Posterior cingulate gyrus (tissue), 11 donors: ENCODE measurements around the gene ARL3.
"Not testable (repeated sequence)": the region's sequence is repeated elsewhere in the genome, so short reads cannot be mapped to it uniquely, and the experiment has no call there.

Experiments
- DNase-seq, 10 donors: peaks; one replicate each; pipeline versions ENCODE4 v3.0.0 to v3.0.0-alpha.2; 2020 to 2021; ENCODE audit warnings: mixed read lengths in 3 of 10
- intact Hi-C: fragments of 100-400 bp; cut with DNase I; formaldehyde crosslinking; loops from one replicate; pipeline ENCODE4 v1.15.1; 2023

The ARL3 gene

DNA sequence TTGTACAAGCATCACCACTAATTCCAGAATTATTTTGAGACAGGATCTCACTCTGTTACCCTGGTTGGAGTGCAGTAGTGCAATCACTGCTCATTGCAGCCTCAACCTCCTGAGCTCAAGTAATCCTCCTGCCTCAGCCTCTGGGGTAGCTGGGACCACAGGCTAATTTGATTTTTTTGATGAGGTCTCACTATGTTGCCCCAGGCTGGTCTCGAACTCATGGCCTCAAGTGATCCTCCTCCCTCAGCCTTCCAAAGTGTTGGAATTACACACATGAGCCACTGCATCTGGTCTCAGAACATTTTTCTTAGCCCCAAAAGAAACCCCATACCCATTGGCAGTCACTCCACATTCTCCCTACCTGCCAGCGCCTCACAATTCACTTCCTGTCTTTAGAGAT is 26.0 kb upstream of the ARL3 start:
- peak in 1 of 10 donors; percentile 5 for DNase-seq
- intact Hi-C loops, result no loop called here

DNA sequence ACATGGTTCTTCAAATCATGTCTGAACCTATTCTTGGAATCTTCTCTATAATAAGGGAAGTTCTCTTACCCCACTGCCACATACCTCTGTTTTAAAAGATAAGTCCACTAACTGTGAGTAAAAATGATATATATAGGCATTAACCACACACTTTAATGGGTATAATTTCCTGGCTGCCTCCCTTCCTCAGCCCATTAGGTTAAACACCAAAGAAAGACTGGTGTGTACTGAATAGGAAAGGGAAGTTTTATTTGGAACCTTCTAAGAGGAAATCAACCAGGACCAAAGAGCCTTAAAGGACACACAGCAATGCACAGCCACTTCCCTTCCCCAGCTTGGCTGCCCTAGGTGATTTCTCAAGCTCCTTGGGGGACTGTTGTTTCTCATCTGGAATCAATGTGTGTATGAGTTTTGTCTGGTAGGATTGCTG is 24.5 kb upstream of the ARL3 start:
- intact Hi-C loops, result loop anchor here (10.0 kb wide), 1 partner anchor 326 kb away; no protein-coding TSS in a partner anchor
- DNase-seq, result peak in 1 of 10 donors; percentile 18

DNA sequence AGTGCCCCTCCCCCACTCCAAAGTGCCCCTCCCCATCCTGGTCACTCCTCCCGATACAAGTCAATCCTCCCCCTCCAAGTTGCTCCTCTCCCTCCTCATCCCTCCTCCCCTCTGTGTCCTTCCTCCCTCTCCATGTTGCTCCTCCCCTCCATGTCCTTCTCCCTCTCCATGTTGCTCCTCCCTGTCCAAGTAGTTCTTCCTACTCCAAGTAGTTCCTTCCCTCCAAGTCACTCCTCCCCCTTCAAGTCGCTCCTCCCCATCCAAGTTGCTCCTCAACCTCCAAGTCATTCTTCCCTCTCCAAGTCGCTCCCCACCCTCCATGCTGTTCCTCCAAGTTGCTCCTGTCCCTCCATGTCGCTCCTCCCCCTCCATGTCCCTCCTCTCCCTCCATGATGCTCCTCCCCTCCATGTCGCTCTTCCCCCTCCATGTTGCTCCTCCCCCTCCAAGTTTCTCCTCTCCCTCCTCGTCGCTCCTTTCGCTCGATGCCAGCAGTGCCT is 20.9 kb upstream of the ARL3 start:
- intact Hi-C loops, result loop anchor here (10.0 kb wide), 1 partner anchor 330 kb away; no protein-coding TSS in a partner anchor
- peak in 1 of 10 donors; percentile 34 for DNase-seq

DNA sequence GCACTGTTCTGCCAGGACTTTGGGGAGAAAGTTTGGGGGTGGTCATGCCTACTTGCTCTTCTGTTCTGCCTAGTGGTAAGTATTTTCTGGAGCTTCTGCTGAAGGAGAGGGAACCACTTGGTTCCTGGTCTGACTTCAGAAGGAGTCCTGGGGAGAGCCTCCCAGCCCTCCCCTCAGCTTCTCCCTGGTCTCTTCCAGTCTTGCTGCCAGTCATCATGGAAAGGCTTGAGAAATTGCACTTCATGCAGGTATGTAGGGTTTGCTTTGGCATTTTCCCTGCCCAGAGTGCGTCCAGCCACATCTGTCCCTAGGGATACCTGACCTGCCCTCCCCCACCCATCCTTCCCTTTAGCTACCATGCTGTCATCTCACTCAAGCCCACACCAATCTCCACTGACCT is 18.5 kb upstream of the ARL3 start:
- intact Hi-C loops, result loop anchor here (10.0 kb wide), 1 partner anchor 332 kb away; no protein-coding TSS in a partner anchor
- no peak for DNase-seq

DNA sequence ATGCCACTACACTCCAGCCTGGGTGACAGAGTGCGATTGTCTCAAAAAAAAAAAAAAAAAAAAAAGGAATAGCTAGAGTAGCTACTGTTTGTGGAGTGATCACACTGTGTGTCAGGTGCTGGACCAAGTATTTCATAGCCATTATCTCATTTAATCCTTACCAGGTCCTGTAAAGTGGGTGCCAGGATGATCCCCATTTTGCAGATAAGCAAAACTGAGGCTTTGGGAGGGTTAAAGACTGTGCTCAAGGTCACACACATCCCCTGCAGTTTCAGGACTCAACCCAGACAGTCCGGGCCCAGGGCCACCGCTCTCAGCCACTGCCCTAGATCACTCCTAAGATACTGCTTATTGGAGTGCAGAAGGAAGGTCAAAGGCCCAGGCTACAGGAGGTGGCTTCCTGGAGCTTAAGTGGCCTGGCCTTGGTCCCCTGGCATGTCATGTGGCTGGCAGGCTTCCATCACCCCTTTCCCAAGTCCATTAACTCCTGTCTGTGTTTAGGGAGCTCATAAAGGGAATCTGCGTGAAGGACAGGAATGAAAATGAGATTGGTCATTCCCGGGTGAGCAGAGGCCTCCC is 17.1 kb upstream of the ARL3 start:
- no peak for DNase-seq
- intact Hi-C loops, result loop anchor here (10.0 kb wide), 1 partner anchor 333 kb away; no protein-coding TSS in a partner anchor

DNA sequence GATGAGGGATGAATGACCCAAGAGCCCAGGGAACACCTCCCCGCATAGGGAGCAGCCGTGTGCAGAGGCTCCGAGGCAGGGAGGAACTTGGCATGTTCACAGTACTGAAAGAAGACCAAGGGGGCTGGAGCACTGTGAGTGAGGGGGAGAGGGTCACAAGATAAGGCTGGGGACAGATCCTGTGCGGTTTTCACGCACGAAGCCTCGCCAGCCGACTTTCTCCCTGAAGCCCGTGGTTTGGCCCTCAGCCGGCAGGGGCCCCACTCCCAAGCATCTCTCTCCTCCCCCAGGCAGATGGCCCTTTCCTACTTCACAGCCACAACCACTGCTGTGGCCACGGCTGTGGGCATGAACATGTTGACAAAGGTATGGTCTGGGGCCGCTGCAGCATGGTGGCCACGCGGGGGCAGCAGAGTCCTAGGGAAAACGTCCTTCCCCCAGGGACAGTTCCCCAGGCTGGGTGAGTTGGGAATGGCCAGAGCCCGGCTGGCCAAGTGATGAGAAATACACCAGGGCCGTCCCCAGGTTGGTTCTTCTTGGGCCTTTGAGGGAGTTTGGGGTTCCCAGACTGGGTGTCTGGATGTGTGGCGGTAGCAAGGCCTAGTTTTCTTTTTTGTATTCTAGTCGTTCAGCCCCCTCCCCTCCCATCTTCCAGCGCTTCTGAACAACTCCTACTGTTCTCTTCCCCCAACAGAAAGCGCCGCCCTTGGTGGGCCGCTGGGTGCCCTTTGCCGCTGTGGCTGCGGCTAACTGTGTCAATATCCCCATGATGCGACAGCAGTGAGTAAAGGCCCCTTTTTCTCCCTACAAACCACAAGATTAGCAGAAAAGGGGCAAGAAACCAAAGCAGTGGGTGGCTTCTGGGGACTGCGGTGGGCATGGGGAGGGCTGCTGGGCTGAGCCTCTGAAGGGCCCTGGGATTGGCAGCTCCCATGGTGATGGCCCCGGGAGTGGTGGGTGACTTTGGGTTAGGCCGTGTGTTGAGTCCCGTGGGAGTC is 15.1 kb upstream of the ARL3 start:
- DNase-seq, result peak; percentile 67 to 98 (median 91)
- intact Hi-C loops, result loop anchor here (5.0 to 10.0 kb wide), 2 partner anchors 173 to 335 kb away; no protein-coding TSS in a partner anchor

DNA sequence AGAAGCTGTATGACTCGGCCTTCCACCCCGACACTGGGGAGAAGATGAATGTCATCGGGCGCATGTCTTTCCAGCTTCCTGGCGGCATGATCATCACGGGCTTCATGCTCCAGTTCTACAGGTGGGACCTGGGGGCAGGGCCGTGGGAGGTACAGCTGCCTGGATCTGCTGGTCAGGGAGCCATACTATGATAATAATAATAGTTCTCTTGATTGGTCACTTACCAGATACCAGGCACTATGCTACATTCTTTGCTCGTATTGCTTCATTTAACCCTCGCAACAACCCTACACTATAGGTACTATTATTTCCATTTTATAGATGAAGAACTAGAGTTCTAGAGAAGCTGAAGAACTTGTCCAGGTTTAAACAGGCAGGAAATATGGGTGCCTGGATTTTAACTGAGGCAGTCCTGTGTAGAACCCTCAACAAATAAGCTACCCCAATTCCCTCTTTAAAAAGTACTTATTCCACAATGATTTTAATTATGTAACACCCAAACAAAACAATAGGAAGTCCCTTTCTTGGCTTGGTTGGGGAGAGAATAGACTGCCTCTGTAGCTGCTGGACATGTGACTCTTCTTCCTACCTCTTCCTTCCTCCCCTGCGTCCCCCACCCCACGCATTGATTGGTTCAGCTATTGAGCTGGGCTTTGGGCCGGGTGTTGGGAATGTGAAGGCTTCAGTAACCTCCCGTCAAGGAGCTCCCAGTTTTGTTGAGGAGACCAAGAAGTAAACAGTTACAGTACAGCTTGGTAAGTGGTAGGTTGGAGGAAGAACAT is 13.0 kb upstream of the ARL3 start:
- no peak for DNase-seq
- intact Hi-C loops, result loop anchor here (5.0 kb wide), 1 partner anchor 175 kb away; no protein-coding TSS in a partner anchor

DNA sequence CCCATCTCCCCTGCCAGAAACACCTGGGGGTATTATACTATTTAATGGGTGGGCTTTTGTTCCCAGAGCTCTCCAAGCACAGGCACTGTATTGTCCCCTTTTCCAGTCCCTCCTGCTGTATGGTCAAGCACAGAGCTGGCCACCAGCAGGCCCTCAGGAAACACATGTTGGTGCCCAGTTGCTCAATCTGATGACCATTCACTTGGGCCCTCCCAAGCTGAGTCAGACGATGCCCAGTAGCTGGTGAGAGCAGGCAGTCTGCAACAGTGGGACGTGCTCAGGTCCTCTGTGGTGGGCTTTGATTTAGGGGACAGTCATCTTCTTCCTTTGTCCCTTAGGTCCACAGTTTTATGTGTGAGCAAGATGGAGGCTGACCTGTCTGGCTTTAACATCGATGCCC is 12.1 kb upstream of the ARL3 start:
- intact Hi-C loops, result loop anchor here (5.0 kb wide), 1 partner anchor 176 kb away; no protein-coding TSS in a partner anchor
- DNase-seq, result no peak

DNA sequence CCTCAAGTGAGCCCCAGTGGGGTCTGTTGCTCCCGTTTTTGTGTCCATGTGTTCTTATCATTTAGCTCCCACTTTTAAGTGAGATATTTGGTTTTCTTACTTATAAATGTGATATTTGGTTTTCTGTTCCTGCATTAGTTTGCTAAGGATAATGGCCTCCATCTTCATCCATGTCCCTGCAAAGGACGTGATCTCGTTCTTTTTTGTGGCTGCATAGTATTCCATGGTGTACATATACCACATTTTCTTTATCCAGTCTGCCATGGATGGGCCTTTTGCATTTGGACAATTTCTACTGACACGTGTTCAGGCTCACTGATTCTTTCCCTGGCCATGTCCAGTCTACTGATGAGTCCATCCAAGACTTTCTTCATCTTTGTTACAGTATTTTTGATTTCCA is 9.8 kb upstream of the ARL3 start:
- intact Hi-C loops, result no loop called here

DNA sequence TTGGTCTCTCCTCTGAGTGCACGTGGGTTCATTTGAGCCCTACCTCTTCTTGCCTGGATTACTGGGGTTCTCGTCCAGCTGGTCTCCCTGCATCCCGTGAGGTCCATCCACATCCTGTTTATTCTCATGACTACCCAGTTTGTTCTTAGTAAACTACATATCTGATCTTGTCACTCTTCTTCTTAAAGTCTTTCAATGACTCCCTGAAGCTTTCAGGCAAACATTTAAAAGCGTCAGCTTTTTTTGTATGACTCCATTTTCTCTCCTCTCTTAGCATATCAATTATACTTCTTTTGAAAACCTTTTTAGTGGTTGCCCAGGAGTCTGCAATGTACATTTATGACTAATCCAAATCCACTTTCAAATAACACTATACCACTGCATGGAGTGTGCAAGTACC is 7.8 kb upstream of the ARL3 start:
- intact Hi-C loops, result no loop called here
- no peak for DNase-seq

More for the DNA sequence above, 9.8 kb upstream of the ARL3 start:
- DNase-seq, result no peak

DNA sequence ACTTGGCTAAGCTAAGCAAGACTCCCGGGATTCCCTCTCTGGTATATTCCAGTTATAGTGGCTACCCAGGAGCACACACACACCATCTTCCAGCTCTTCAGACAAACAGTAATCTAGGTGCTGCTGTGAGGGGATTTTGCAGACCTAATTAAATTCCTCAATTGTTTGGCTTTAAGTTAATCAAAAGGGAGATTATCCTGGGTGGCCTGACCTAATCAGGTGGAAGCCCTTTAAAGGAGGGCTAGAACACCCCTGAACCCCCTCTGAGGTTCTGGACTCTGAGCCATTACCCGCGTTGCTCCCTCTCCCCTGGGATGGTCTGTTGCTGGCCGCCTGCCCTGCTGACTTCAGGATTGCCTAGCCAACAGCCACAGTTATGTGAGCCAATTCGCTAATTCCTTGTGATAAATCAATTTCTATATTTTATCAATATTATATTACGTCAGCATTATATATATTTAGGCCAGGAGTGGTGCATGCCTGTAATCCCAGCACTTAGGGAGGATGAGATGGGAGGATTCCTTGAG is 6.6 kb upstream of the ARL3 start:
- intact Hi-C loops, result no loop called here

DNA sequence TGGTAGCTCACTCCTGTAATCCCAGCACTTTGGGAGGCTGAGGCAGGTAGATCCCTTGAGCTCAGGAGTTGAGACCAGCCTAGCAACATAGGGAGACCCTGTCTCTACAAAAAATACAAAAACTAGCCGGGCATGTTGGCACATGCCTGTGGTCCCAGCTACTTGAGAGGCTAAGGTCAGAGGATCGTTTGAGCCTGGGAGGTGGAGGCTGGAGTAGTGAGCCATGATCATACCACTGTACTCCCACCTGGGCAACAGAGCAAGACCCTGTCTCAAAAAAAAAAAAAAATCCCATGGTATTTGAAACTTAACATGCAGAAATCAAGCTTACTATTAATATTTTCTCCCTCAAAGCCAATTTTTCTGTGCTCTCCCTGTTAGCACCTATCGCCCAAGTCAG is 6.1 kb upstream of the ARL3 start:
- DNase-seq, result no peak
- intact Hi-C loops, result no loop called here

More for the DNA sequence above, 6.6 kb upstream of the ARL3 start:
- DNase-seq, result no peak

DNA sequence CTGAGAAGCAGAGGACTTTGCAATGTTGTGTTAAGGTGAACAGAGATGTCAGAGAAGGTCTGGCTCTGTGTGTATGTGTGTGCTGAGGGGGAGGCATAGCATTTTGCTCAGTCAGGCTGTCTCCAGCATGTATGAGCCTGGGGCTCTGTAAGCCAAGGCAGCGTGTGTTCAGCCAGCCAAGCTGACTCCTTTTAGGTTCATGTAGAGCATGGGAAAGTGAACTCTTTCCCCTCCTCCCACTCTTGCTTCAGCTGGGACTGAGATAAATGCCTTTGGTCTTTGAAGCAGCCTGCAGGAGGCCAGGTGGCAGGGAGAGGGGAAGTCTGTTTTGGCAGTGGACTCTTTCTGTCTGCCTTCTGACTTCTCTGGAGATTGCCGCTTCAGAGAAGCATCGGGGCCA is 4.0 kb upstream of the ARL3 start:
- intact Hi-C loops, result no loop called here
- no peak for DNase-seq

DNA sequence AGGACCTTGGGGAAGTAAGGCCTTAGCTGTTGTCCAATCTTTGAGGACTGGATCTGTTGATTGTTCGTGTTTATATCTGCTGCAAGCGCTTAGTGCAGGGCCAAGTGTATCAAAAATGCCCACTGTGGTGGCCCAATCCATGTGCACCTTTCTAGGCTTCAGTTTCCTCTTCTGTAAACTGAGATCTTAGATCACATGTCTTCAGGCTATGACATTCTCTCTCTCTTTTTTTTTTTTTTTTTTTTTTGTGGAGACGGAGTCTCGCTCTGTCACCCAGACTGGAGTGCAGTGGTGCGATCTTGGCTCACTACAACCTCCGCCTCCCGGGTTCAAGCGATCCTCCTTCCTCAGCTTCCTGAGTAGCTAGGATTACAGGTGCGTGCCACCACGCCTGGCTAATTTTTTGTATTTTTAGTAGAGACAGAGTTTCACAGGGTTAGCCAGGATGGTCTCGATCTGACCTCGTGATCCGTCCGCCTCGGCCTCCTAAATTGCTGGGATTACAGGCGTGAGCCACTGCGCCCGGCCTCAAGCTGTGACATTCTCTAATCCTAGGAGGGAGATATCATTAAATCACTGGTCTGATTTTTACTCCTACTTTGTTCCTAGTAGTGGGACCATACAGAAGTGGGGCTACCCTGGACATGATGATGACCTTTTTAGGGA is 2.8 kb upstream of the ARL3 start:
- DNase-seq, intact Hi-C loops: not testable (repeated sequence)

DNA sequence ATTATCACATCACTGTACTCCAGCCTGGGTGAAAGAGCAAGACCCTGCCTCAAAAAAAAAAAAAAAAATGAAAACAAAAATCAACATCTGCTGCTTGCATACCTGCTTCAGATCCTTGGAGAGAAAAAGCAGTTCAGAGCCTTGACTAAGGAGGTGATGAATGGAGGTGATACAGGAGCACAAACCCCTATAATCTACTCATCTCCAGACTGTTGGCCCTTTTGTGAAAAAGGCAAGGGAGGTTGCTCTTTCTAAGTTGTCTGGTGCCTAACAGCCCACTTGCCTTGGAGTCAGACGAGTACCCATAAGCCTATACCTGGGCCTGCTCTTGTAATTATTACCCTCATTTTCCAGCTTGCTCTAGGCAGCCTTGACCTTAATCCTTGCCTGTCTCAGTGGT is 1.7 kb upstream of the ARL3 start:
- intact Hi-C loops, result loop anchor here (2.0 kb wide), 1 partner anchor 71 kb away; the partner anchor contains the start of gene TRIM8
- DNase-seq, result no peak

DNA sequence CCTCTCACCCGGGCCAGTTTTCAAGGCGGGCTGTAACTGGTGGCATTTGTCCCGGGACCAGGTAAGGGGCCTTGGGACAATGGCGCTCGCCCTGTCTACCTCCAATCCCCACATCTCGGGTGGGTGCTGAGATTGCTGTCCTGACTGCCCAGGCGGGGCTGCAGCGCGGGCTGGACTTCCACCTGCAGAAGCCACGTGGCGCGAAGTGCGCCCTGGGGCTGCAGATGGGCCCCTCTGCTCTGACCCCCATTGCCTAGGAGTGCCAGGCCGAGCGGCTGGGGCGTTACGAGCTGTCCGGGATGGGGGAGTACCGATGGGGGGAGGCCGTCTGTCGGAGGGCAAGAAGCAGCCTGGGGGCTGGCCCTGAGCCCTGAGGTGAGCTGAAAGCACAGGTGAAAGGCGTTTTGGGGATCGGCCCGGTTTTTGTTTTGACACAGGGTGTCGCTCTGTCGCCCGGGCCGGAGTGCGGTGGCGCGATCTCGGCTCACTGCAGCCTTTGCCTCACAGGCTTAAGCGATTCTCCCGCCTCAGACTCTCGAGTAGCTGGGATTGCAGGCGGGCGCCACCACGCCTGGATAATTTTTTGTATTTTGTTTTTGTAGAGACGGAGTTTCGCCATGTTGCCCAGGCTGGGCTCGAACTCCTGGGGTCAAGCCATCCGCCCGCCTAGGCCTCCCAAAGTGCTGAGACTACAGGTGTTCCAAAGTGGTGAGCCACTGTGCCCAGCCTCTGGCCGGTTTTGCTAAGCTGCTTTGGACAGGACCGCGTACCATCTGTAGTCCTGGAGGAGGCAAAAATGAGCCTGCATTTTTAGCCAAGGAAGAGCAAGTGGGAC is 641 bp upstream of the ARL3 start, which contains the start of gene SFXN2:
TSS of gene SFXN2 (plus strand) at position 16 of the 835 bp plus-strand sequence. CDS start 12,001 bp downstream, outside the sequence.
- intact Hi-C loops, result loop anchor here (2.0 to 5.0 kb wide), 2 partner anchors 38 to 70 kb away; partner anchors contain the start of gene TRIM8
- peak in 5 of 10 donors; percentile 20 to 87 (median 24) for DNase-seq

DNA sequence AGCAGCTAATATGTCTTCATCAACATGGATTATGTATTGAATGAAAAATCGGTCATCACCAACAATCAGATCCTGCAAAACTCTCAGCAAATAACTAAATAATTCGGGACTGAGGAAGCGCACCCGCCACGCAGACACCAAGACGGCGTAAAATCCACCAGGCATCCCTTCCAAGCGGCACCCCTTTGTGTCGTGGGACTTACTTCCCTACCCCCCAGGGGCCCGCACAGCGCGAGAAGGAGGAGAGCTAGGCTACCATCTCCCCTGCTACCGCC is 721 bp downstream of the ARL3 start:
- DNase-seq, result no peak
- intact Hi-C loops, result loop anchor here (5.0 kb wide), 1 partner anchor 36 kb away; no protein-coding TSS in a partner anchor

DNA sequence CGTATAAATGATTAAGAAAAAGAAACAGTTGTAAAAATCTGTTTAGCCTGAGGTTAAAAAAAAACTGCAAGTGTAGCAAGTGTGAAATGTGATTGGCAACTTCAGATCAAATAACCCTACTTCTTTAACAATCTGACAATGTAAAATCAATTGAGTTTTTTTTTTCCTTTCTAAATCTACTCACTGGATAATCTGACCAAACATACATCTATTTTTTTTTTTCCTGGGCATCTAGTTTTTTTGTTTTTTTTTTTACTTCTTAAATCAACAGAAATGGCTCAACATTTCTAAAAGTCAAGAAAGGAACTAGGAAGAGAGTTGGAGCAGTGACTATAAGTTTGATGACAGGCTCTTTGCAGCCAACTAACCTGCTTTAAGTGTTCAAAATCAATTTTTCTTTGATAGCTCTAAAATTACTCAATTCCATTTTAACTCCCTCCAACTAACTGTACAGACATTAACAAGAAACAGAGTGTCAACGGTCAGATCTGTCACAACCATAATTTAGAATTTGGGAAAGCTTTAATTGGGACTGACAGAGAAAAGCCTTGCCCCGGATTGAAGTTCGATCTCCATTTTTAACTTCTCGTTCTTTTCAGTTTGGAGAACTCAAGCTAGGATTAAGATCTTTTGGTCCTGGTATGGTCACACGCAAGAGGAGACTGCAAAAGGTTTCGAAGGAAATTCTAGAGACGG is 1.2 kb downstream of the ARL3 start:
- no peak for DNase-seq
- intact Hi-C loops, result loop anchor here (5.0 kb wide), 1 partner anchor 36 kb away; no protein-coding TSS in a partner anchor
